ENCODE data around the gene SCO2.

- TF ChIP-seq CREM (IDR thresholded peaks at IDR 0.05; ENCODE audit: low read depth) (no peak), IFI16 (CRISPR knock-in tag; IDR thresholded peaks at IDR 0.05) (no peak), XRCC3 (IDR thresholded peaks at IDR 0.05) (no peak), MAX (CRISPR knock-in tag; IDR thresholded peaks at IDR 0.05) (no peak), MNT (conservative IDR thresholded peaks at IDR 0.05) (no peak), ZNF696 (CRISPR knock-in tag; conservative IDR thresholded peaks at IDR 0.05) (no peak), ATF1 (CRISPR knock-in tag; IDR thresholded peaks at IDR 0.05) (no peak), ATF1 (tag; IDR thresholded peaks at IDR 0.05) (no peak), JUND (IDR thresholded peaks at IDR 0.05; ENCODE audit: borderline replicate concordance, low read depth, low read length) (no peak), JUND (tag; IDR thresholded peaks at IDR 0.05; ENCODE audit: borderline replicate concordance, low read depth, low read length) (no peak), CTCF (IDR thresholded peaks at IDR 0.05 in 2 of 3, conservative IDR thresholded peaks at IDR 0.05 in 1 of 3; ENCODE audit: insufficient read depth in 2 of 3, low read depth in 1 of 3, low read length in 3 of 3) (no peak), SREBF2 (CRISPR knock-in tag; IDR thresholded peaks at IDR 0.05) (no peak), POLR2A (conservative IDR thresholded peaks at IDR 0.05) (no peak)
Measured at GRCh38 chr22:50516068-50516467, 9.3 kb downstream of the SCO2 start.
